Esophagus squamous epithelium (tissue), 4 donors: ENCODE results near the gene ZNF296.

Source experiments
- CTCF ChIP-seq, 6 experiments: fragments of 450-650 bp in 4 of 6; fragments of 200-600 bp in 2 of 6; sonication (generic) in 2 of 6; IDR thresholded peaks; one replicate each; pipeline ENCODE4 v1.5.1; 2016 to 2019; ENCODE audit warnings: antibody characterized with exemption in 6 of 6, mild to moderate bottlenecking in 4 of 6, moderate library complexity in 4 of 6
- POLR2A ChIP-seq, 4 donors: fragments of 450-650 bp; IDR thresholded peaks; one replicate each; pipeline ENCODE4 v1.6.1; 2017; ENCODE audit warnings: antibody characterized with exemption in 4 of 4, mild to moderate bottlenecking in 4 of 4, moderate library complexity in 3 of 4

- no peak for TF ChIP-seq CTCF (IDR thresholded peaks at IDR 0.05)
- TF ChIP-seq POLR2A (IDR thresholded peaks at IDR 0.05), result no peak
These were observed 14.3 kb upstream of the ZNF296 start for GRCh38 chr19:45090606-45091005.
